ENCODE results near the gene PCK1.

The PCK1 gene

DNA sequence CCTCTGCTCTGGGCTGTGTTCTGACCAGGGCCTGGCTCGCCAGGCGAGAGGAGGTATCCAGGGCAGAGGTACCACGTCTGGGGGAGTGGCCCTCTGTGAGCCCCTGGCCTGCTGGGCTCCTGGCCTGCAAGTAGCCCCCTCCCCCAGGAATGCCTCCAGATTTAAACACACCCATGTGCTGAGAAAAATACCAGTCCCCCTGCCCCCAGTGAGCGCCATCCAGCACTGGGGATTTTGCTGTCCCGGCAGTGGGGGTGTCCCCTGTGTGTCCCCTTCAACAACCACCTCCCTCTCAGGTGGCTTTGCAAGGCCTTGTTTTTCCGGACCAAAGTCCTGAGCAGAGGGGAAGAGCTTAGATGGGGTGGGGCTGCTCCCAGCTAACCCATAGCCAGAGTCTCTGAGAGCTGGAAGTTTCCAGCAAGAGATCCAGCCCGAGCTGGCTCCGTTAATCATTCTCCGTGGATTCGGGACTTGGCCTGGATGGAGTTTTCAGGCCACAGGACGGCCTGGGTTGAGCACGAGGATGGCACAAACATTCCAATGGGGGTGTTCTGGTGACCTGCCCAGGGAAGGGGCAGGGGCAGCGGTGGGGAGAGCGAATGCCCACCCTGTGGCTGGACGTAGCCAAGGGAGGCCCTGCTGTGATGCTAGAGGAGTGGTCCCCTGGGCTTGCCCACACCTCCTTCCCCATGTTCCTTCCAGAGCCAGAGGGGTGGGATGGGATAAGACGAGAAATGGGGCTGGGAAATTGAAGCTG is 29.0 kb downstream of the PCK1 start:
- no peak for FAIRE-seq

DNA sequence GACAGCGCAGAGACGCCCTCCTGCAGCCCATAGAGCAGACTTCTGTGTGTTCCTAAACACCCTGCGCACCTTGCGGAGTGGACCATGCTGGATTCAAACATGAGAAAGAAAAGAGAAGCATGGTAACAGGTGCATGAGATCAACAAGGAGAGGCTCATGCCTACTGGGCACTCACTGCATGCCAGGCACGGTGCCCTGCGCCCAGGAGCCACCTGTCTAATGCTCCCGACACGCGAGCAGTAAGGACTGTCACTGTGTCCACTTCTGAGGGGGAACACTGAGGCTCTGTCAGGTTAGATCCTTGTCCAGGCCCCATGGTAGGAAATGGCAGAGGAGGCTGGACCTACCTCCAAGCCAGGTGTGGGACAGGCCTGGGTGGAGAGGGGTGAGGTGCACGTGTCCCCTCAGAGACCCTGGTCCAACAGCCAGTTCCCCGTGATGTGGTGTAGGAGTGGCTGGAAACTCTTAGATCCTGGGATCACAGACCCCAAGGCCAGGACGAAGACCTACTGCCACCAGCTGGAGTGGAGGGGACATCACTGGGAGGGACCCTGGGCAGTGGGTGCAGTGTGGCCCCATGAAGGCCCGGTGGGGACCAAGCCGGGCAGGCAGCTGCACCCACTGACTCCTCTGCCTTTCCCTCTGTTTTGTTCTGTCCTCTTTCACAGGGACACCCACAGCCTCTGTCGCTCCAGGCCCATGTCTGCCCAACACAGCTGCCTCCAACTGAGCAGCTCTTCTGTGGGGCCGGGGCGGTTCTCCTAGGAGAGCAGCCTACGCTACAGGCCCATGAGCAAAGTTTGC is 29.8 kb downstream of the PCK1 start:
- FAIRE-seq, result no peak

DNA sequence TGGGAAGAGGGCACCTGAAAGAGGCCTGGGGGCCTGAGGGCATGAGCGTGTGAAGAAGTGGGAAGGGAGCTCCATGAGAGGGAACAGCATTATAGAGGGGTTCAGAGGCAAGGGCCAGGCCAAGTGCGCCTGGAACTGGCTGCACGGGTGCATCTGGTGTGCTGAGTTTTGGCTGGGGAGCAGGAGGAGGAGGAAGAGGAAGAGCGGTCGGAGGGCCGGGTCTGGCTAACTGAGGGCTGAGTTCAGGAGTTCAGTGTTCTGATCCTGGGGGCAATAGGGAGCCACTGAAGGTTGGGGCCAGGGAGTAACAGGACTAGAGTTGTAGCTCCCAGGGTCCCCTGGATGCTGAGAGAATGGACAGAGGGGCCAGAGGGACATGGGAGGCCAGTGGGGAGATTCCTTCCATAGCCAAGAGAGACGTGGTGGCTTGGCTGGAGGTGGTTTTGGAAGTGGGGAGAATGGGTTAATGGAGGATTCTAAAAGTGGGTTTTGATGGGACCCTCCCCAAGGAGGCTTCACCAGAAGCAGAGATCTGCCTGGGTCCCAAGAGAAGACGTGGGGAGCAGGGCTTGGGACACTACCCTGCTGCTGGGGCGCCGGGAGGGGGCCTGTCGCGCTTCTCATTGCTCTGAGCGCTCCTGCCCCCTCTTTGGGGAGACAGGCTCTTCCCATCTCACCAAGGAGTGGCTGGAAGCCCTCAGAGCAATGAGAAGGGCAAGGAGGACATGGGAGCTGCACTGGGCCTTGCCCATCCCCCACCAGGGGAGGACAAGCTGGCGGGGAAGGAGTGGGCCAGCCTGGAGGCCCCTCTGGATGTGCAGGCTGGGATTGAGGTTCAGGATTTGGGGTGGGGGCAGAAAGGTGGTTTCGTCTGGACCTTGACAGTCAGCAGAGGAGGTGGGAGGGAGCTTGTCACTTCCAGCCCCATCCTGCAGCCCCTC is 30.6 kb downstream of the PCK1 start:
- FAIRE-seq, result no peak

DNA sequence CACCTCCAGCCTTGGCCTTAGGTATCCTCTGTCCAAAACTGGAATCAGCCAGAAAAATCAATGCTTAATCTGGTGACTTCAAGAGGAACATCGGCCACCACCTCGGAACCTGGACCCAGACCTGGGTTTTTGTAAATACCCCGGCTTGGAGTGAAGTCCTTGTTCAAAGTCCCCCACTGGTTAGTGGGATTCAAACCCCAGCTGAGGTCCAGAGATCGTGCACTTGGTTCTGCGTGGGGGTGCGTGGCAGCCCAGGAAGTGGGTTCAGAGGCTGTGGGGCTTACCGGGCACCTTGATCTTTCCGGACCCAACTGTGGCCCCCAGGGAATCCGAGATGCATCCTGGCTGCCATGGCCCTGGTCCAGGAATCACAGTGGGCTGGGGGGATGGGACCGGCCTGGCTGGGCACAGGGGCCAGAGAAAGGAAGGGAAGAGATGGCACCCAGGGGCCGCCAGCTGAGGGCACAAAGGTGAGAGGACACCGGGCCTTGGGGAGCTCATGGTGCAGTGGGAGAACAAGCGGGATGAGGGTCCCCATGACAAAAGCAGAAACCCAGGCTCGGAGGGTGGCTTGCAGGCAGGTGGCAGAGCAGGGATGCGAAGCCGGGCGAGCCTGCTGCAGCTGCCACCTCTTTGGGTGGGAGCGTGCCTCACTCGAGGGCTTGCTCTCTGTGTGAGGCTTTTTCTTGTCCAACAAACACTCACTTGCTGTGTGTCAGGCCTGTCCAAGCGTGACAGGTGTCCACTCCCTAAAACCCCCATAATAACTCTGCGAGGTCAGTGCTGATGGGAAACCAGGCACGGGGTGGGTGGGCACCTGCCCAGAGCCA is 31.6 kb downstream of the PCK1 start:
- FAIRE-seq, result no peak

DNA sequence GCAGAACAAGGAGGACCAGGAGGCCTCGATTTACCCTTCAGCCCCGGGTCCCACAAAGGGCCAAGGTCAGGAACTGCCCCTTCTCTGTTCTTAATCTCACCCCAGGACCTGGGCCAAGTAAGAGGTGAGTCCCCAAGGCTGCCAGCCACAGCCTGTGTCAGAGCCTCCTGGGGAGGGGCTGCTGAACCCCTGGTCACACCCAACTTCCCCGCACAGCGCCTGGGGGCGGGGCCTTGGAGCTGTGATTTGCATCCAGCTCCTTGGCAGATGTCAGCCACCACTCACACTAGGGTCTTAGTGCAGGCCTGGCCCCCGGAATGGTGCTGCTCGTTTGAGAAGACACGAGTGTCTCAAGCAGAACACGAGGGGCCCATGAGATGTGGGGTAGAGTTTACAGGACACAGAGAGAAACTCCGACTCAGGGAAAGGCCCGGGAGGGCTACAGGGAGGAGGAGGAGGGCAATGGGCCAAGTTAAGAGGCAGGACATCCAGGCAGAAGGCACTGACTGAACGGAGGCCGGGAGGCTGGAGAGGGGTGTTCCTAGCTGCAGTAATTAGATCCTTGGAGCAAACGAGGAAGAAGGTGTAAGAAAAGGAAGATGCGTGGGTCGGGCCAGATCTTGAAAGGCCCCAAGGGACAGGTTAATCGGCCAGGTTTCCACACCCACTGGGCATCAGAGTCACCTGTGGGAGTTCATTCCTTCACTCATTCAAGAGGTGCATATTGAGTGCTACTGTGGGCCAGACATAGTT is 32.4 kb downstream of the PCK1 start:
- FAIRE-seq, result no peak

DNA sequence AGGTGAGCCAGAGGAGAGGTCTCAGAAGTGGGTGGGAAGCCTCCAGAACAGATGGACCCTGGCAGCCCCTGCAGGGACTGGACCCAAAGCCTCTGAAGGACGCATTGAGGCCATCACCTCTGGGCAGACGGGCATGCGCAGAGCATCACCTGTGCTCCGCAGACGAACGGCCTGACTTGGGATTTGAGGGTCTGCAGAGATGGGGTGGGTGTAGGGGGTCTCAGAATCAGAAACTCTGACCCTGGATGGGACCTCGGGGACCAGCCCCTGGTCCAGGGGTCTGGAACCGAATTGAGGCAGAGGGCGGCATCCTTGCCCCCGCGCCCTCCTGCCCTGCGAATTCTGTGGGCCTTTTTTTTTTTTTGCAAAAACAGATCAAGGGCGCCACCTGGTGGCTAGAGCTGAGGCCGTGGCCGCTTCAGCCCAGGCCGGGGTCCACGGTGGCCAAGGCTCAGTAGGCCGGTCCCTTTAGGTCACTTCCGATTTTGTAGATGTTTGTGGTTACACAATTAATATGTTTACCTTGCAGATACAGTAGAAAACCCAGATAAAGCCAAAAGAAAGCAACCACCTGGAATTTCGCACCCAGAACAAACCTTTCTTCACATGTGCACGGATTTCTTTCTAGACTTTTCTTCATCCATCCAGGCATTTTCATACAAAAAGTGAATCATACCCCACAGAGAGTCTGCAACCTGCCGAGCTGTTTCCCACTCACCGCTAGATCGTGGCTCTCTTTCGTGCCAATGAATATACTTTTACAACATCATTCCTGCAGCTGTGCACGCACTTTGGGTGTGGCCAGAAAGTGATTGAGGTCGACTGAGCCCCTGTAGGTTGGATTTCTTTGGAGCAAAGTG is 33.4 kb downstream of the PCK1 start:
- no peak for FAIRE-seq

DNA sequence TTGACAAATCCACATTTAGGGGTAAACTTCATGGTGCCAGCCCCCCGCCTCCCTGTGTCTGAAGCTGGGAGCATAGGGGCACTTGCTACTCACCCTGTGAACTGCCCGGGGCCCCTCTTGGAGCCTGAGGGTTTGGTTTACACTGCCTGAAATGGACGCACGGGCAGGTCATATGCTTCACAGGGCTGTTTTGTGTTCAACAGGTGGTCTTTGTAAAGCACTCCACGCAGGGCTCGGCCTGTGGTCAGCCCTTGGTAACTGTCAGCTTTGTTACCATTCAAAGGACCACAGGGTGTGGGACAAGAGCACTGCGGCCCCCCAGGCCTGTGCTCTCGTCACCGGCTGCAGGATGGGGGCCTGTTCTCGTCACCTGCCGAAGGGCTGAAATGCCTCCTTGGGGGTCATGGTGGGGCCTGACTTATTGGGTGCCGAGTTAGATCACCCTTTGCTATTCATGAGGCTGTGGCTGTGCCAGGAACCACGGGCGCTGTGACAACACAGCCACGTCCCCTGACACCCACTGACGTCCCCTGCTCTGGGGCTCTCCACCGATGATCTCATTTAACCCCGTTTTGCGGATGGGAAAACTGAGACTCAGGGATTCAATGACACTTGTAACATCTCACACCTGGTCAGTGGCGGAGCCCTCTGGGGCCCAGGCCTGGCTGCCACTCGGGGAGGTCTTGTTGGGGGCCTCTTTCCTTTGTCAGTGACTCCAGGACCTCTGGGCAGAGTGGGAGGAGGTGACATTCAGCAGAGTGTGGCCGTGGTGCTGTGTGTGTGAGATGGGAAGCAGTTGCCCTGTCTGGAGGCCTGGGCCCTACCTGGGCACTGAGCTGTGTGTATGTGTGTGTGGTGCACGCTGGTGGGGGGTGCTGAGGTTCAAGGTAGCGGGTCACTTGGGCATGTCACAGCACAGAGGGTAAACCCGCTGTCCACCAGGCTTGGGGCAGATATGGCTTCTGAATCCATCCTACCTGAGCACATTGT is 34.4 kb downstream of the PCK1 start:
- FAIRE-seq, result no peak

DNA sequence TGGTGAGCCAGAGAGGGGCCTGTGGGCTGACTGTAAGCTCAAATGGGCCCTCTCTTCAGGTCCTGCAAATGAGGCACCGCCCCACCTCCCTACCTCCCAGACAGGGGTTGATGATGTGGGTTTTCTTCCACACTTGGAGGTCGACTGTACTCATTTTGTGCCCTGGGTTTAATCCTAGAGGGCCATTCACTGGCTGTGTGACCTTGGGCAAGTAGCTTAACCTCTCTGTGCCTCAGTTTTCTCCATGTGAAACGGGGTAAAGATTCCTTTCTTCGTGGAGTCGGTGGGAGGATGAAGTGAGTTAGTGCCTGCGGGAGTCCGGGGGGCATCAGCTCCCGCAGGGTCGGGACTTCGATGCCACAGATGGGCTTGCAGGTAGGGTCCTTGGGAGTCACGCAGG is 35.4 kb downstream of the PCK1 start:
- no peak for FAIRE-seq

DNA sequence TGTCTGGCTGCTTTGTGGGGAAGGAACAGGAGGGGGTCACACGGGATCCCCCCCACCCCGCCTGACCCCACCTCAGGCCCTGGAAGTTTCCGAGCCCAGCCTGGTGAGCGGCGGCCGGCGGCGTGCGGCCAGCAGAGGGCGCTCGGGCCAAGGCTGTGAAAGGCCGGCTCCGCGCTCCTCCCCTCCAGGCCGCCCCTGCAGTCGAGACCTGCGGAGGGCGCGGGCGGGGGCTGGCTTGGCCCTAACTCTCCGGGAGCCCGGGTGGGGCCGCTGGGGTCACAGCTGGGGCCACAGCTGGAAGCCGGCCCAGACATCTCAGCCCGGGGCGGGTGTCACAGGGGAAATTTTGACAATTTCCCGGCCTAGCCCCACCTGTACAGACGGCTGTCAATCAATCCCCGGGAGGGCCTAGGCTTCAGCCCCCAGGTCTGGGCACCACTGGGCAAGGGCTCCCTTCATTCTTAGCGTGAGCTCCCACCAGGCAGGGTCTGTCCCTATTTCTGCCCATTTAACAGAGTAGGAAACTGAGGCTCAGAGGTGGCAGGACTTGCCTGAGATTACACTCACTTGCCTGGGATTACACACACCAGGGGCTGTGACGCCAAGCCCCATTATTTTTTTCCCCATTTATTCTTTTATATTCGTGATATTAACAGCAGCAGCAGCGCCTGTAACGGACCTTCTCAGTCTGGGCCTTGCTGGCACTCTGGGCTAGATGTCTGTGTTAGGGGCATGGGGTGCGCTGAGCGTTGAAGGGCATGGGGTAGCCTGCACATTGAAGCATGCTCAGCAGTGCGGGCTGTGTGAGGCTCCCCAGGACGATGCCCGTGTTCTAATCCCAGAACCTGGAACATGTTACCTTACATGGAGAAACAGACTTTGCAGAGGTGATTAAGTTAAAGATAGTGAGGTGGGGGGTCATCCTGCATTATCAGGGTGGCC is 36.4 kb downstream of the PCK1 start:
- FAIRE-seq, result no peak

DNA sequence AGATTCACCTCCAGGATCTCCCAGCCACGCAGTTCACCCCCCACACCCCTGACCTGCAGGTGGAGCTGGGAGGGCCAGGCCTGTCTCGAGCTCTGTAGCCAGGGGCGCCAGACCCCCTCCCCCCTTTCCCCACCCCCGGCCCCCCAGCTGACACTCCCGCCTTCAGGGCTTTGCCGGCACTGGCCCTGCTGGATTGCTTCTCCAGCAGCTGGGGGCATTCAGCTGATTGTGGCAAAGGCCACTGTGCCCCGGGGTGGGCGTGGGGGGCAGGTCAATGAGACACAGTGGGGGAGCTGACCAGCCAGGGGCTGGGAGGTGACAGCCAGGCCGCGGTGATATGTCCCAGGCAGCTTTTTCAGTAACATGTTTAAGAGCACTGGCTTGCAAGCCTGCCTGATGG is 37.1 kb downstream of the PCK1 start:
- no peak for FAIRE-seq

DNA sequence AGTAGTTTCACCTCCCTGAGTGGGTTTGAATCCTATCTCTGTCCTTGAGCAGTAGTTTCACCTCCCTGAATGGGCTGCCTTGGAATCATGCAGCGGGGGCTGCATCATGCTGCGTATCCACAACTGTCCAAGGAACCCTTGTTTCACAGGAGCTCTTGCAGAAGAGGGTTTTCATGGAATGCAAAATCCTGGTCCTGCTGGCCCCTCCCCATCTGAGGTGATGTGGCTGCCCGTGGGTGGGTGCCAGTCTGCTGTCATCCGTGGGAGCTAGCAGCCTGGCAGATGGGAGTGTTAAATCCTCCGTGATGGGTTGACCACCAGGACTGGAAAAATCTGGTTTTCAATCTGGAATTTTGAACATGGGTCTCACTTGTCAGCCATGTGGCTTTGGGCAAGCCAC is 37.6 kb downstream of the PCK1 start:
- no peak for FAIRE-seq

DNA sequence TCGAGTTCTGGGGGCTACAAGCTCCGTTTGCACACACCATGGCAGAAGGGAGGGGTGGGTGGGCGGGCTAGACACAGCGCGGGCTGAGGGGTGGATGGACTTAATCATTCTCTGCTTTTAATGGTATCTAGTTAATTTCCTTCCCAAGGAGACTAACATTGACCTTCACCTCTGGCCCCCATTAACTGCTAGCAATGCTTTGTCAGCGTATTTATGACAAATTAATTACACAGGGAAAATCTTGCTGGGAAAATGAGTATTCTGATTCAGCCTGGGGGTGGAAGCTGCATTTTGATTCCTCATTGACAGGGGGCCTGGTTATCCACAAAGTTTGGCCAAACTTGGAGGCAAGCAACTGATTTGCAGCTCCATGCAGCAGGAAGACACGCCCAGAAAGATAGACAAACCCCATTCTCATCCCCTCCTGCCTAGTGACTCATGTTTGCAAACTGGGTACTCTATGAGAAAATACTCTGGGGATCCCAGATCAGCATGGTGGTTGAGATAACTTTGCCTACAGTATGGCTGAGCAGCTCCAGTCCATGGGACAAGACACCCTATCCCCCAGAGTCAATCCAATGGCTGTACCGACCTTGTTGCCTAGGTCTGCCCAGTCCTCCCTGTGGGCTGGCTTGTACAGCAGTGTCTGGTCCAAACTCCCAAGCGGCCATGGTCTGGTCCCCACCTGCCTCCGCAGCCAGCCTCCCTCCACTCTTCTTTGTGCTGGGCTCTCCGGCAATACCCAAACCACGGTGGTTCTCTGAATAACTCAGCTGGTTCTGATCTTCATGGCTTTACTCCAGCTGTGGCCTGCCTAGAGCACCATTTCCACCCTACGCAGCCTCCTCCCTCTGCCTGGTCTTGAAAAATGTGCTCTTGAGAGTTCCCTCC is 39.7 kb downstream of the PCK1 start:
- no peak for FAIRE-seq

DNA sequence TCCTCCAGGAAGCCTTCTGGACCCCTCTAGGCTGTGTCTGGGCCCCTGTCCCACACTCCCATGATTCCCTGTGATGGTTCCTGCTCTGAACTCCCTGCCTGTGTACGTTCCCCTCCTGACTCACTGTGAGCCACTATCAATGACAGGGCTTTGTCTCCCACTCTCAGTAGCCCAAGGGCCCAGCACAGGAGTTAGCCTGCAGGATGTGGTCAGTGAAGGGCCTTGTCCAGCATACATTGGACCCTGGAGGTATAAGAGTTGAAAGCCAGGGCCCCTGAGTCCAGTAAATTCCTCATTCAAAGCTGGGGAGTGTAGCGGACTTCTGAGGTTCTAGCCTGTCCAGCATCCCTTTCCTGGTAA is 40.3 kb downstream of the PCK1 start:
- FAIRE-seq, result no peak

DNA sequence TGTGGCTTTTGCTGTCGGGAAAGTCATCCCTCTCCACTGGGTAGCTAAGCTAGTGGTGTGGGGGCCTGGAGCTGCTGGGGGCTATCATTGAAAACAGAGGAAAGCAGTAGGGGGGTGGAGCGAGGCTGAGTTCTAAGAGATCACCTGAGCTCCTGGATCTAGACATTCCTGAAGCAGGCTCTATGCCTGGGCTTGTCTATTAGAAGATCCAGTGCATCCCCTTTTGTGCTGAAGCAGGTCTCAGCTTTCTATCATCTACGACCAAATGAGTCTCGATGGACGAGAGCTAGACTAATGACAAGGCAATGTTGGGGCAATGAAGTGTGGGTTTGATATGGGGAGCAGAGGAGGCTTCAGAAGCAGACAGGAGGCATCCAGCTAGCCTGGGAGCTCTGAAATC is 40.8 kb downstream of the PCK1 start:
- no peak for FAIRE-seq

DNA sequence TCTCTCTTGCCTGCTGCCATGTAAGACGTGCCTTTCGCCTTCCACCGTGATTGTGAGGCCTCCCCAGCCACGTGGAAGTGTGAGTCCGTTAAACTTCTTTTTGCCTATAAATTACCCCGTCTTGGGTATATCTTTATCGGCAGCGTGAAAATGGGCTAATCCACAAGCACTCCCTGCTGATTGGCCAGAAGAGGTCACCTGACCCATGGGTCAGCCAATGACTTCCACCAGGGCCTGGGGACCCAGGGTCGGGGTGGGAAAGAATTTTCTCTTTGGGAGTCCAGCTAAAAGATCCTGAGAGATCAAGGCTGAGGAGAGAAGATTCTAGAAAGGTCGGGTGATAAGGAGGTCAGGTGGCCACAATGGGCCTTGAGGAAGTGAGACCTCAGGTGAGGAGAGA is 42.2 kb downstream of the PCK1 start:
- FAIRE-seq, result no peak

DNA sequence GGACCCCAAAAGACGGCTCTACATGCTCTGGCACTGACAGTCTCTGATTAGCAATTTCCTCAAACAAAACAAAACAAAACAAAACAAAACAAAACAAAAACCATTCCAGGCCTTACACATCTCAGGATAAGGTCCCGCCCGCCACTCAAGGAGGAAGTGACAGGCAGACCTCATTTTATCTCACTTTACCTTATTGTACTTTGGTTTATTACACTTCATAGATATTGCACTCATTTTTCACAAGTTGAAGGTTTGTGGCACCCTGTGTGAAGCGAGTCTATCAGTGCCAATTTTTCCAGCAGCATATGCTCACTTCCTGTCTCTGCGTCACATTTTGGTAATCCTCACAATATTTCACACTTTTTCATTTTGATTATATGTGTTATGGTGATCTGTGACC is 44.1 kb downstream of the PCK1 start:
- no peak for FAIRE-seq

DNA sequence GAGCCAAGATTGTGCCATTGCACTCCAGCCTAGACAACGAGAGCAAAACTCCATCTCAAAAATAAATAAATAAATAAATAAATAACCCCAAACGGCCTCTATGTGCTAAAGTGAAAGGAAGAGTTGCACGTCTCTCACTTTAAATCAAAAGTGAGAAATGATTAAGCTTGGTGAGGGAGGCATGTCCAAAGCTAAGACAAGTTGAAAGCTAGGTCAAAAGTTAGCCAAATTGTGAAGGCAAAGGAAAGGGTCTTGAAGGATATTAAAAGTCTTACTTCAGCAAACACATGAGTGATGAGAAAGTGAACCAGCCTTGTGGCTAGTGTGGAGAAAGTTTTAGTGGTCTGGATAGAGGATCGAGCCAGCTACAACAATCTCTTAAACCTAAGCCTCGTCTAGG is 45.0 kb downstream of the PCK1 start:
- FAIRE-seq, result no peak
